ENCODE results near the gene SPATS2L.

SPATS2L gene, protein sequence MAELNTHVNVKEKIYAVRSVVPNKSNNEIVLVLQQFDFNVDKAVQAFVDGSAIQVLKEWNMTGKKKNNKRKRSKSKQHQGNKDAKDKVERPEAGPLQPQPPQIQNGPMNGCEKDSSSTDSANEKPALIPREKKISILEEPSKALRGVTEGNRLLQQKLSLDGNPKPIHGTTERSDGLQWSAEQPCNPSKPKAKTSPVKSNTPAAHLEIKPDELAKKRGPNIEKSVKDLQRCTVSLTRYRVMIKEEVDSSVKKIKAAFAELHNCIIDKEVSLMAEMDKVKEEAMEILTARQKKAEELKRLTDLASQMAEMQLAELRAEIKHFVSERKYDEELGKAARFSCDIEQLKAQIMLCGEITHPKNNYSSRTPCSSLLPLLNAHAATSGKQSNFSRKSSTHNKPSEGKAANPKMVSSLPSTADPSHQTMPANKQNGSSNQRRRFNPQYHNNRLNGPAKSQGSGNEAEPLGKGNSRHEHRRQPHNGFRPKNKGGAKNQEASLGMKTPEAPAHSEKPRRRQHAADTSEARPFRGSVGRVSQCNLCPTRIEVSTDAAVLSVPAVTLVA

GRCh38 chr2:200306196-200306930, at the start of gene SPATS2L:
Gene SPATS2L (plus strand): TSS chr2:200306693. CDS start chr2:200389245, 82,552 bp downstream.
- DNase-seq (ENCODE audit: low spot score), result peak; percentile 95

- no peak for DNase-seq (ENCODE audit: low spot score)
Measured at GRCh38 chr2:200257570-200257969, 48.9 kb upstream of the SPATS2L start.

DNA sequence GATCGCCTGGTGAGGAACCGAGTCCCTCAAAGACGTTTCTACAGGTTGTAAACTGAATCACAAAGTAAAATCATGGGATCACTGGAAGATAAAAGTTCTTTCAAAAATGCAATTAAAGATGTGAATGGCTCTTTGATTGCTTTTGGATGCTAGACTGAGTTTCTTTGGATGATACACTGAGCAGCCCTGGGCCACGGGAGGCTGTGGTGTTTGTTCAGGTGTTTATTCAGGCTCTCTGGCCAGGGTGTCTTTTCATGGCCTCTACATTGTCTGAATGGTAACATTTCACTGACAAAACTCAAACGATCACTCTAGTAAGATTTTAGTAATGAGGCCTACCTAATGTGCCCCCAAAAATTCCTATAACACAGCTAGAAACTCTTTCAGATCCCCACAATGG, 48.4 kb upstream of the SPATS2L start:
- no peak for DNase-seq (ENCODE audit: low spot score)

DNA sequence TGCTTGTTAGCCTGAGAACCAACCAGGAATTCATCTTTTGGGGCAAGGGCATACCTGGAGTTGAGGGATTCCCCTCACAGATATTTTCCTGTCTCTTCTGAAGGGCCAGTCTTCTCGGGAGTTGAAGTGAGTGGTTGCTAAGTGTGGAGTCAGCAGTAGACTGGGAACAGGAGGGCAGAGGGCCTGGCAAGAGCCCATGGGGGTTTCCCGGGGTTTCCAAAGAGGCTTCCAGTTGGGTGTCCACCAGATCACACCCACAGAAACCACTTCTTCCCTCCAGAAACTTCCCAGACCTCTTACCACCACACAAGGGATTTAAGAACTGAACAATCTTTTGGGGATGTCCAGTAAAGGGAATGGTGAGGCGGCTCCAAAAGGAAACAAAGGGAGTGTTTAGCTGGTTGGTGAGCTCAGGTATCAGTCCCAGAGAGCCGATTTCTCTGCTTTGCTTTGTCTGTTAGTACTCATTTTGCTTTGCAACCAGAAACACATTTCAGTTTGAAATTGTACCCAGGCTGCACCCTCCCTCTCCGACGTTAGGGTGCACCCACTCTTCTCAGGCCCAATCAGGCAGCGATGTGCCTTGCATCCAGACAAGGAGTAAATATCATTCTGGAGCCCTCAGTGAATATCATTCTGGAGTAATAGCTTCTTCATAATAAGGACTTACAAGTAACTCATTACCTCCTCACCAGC, 47.5 kb upstream of the SPATS2L start:
- DNase-seq (ENCODE audit: low spot score), result no peak

DNA sequence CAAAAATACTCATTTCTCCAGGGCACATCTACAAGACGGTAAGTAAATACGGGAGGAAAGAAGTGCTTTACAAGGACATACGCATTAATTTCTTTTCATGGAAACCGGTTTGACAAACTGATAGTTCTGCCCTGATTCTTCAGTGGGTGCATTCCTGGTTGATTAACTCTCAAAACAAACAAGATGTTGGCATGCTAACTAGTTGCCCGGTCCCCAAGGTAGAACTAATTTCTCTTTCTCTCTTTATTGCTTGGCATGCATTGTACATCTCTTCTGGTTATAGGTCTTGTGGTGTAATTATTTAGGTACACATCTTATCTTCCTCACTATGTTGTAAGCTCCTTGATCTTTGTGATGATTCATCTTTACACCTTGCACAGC, 46.9 kb upstream of the SPATS2L start:
- no peak for DNase-seq (ENCODE audit: low spot score)

DNA sequence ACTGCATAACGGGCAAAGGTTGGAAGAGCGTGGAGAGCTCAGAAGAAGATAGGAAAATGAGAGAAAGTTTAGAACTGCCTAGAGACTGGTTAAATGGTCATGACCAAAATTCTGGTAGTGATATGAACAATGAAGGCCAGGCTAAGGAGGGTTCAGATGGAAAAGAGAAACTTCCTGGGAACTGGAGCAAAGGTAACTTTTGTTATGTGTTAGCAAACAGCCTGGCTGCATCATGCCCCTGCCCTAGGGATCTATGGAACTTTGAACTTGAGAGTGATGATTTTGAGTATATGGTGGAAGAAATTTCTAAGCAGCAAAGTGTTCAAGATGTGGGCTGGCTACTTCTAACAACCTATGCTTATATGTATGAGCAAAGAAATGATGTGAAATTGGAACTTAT, 44.4 kb upstream of the SPATS2L start:
- DNase-seq (ENCODE audit: low spot score), result no peak

GRCh38 chr2:200263279-200263678, 43.2 kb upstream of the SPATS2L start:
- DNase-seq (ENCODE audit: low spot score), result no peak

DNA sequence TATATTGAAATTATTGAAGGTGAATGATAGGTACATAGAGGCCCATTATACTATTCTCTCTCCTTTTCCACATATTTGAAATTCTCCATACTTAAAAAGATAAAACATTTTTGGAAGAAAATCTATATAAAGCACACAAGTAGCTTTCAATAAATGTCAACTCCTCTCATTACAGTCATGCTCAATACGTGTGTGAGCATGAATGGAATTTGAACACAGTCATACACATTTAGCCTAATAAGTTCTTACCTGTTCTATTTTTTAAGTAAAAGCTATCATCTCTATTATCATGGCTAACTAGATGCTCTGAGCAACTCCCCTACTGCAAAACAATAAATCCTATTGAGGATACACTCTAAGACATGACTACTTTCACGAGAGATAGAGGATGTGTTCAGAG, 41.9 kb upstream of the SPATS2L start:
- DNase-seq (ENCODE audit: low spot score), result no peak

DNA sequence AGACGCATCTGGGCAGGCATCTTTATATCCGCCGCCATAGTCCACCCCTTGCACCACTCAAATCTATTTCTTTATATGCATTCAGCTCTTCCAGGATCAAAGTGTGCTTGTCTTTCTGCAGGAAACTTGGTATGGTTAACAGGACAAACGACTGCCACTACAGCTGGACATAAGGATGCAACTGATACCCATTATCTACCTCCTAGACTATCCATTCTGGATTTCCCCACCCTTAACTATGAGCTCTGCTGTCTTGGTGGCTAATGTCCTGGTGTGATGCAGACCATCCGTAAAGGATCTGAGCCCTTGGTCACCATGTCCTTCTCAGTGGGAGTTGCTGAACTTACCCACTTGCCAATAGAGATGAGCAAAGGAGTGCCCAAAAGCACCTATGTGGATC, 40.1 kb upstream of the SPATS2L start:
- DNase-seq (ENCODE audit: low spot score), result no peak

GRCh38 chr2:200267350-200267749, 39.1 kb upstream of the SPATS2L start:
- no peak for DNase-seq (ENCODE audit: low spot score)

- no peak for DNase-seq (ENCODE audit: low spot score)
Measured at GRCh38 chr2:200270732-200271131, 35.8 kb upstream of the SPATS2L start.

- DNase-seq (ENCODE audit: low spot score), result no peak
Measured at GRCh38 chr2:200272320-200272719, 34.2 kb upstream of the SPATS2L start.

DNA sequence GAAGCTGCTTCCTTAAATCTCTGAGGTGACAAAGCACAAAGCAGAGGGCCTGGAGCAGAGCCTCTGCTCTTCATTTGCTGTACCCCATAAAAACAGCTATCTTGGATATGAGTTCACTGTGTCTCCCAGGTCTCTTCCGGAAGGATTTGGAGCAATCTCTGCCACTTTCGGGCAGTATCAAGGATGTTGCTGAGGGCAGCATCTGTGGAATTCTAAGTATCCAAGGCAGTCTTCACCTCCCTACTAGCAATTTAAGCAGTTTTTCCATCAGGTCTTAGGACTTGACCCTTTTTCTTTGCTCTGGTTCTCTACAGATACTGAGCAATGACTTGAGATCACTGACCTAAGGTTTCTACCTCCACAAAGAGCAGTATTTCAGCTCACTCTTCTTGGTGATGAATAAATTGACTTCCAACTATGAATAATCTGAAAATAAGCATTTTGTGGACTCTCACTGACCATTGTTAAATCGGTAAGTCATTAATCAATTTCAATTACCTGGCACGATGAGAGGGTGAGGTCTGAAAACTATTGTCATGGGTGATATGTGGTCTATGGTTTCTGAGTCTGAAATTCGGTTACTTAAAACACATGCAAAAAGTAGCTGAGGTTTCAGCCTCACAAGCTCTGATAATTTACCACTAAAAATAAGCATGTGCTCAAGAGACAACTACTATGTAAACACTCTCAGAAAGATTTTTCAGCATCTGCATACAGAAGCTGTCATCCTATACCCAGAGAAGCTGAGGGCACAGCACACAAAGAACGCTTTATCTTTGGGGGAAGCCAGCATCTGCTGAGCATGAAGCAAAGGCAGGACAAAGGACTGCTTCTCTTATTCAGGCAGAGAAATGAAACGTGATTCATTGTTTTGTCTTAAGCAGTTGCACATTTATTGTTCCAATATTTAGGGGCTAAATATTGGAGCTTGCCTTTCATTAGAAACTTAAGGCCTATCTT, 32.1 kb upstream of the SPATS2L start:
- no peak for DNase-seq (ENCODE audit: low spot score)

- no peak for DNase-seq (ENCODE audit: low spot score)
Measured at GRCh38 chr2:200275295-200276013, 31.0 kb upstream of the SPATS2L start.

- no peak for DNase-seq (ENCODE audit: low spot score)
Measured at GRCh38 chr2:200276472-200276871, 30.0 kb upstream of the SPATS2L start.

DNA sequence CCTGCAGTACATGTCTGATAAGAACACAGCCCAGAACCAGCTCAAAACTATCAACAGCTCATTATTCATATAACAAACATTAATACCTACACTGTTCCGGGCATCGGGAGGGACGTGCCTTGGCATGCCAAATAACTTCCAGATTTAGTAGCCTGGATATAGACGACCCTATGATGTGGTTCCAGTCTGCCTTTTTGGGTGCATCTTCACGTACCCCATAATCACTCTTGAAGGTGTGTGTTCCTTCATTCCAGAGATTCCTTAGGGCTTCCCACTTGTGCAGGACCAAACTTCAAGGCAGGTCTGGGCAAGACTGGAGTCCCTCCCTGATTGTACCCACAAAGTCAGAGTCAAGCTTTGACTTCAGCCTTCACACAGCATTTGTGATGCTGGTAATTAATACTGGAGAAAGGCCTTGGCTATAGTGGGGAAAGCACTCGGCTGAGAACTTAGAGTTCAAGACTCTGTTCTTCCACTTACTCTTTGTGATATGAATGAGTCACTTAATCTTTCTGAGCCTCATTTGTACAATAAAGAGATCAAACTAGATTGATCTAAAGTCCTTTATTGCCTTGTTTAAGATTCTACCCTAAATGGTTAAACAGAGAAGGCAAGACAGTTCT, 27.7 kb upstream of the SPATS2L start:
- DNase-seq (ENCODE audit: low spot score), result no peak

- DNase-seq (ENCODE audit: low spot score), result no peak
Measured at GRCh38 chr2:200279857-200280256, 26.6 kb upstream of the SPATS2L start.

DNA sequence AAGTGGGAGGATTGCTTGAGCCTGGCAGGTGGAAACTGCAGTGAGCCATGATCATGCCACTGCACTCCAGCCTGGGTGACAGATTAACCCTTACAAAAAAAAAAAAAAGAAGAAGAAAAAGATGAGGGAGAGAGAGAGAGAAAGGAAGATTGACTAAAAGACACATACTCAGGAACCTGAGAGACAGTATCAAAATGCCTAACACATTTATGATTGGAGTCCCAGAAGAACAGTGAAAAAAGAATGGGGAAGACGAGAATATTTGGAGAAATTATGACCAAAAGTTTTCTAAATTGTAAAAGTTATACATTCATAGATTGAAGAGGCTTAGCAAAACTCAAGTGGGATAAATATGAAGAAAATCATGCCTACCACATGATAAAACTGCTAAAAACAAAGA, 19.9 kb upstream of the SPATS2L start:
- DNase-seq (ENCODE audit: low spot score), result no peak

DNA sequence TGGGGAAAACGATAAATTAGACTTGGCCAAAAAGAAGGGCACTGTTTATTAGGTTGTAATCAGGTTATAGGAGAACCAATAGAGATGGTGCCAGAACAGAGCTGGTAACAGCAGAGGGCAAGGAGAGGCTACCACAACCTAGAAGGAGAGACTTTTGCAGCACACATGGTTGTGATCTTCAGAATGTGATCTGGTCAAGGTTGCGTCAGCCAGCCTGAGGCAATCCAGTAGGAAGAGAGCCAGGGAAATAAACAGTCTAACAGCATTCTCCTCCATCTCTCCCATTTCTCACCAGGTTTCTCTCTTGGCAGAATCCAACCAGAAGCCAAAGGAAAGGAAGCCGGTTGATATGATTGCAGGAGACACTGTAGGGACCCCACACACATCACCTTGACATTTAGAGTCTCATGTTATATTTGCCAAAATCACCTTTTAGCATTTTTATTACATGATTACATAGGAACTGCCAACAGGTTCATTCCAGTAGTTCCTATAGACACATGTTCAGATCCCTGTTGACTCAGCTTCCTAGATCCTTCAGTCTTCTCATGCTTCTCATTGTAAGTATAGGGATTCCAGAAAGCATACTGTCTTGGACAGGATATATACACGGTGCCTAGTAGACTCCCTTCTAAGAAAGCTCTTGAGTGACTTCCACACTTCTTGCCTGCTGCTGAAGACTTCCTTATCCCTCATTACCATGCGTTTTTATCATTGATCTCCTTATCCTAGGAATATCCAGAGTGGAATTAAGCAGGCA, 17.6 kb upstream of the SPATS2L start:
- no peak for DNase-seq (ENCODE audit: low spot score)

Measured in left forelimb (tissue), 1 donor.